Measurements from ENCODE around the gene CACNA2D2. TPM values are rescaled to one million over a fixed set of nuclear protein-coding genes. Genes with fewer than 3 reads are reported as not detected.

CACNA2D2 gene
- total and polyA plus RNA-seq, 2 of the 13 experiments (the other 11 are each of a cell fraction or from before 2014, with no cell fraction given): not detected

GRCh38 chr3:50337175-50337861, 166.1 kb downstream of the CACNA2D2 start (continued):
- peak; percentile 69 for TF ChIP-seq ZNF574 (CRISPR knock-in tag; IDR thresholded peaks at IDR 0.05)
- TF ChIP-seq ZNF576 (CRISPR knock-in tag; IDR thresholded peaks at IDR 0.05): 0 out of 2 replicates have a peak, but pooled peaks have one; percentile 25
- TF ChIP-seq MEIS2 (CRISPR knock-in tag; IDR thresholded peaks at IDR 0.05): peak; percentile 86; the same call in 1 of the 2 replicates
- TF ChIP-seq, protein P1, sequence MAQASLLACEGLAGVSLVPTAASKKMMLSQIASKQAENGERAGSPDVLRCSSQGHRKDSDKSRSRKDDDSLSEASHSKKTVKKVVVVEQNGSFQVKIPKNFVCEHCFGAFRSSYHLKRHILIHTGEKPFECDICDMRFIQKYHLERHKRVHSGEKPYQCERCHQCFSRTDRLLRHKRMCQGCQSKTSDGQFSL (CRISPR knock-in tag; IDR thresholded peaks at IDR 0.05): no peak
- peak; percentile 83; the same call in 1 of the 2 replicates for TF ChIP-seq BRD4 (CRISPR knock-in tag; IDR thresholded peaks at IDR 0.05)
- TF ChIP-seq, protein P2, sequence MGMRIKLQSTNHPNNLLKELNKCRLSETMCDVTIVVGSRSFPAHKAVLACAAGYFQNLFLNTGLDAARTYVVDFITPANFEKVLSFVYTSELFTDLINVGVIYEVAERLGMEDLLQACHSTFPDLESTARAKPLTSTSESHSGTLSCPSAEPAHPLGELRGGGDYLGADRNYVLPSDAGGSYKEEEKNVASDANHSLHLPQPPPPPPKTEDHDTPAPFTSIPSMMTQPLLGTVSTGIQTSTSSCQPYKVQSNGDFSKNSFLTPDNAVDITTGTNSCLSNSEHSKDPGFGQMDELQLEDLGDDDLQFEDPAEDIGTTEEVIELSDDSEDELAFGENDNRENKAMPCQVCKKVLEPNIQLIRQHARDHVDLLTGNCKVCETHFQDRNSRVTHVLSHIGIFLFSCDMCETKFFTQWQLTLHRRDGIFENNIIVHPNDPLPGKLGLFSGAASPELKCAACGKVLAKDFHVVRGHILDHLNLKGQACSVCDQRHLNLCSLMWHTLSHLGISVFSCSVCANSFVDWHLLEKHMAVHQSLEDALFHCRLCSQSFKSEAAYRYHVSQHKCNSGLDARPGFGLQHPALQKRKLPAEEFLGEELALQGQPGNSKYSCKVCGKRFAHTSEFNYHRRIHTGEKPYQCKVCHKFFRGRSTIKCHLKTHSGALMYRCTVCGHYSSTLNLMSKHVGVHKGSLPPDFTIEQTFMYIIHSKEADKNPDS (CRISPR knock-in tag; IDR thresholded peaks at IDR 0.05): peak; percentile 80; the same call in 1 of the 2 replicates
- TF ChIP-seq ZNF281 (CRISPR knock-in tag; IDR thresholded peaks at IDR 0.05; ENCODE audit: borderline replicate concordance): no peak
- no peak for TF ChIP-seq DPF2 (CRISPR knock-in tag; IDR thresholded peaks at IDR 0.05; ENCODE audit: borderline replicate concordance, low read depth)
- 0 out of 2 replicates have a peak, but pooled peaks have one; percentile 37 for TF ChIP-seq NKX3-1 (CRISPR knock-in tag; IDR thresholded peaks at IDR 0.05)
- TF ChIP-seq ZNF513 (CRISPR knock-in tag; conservative IDR thresholded peaks at IDR 0.05): no peak
- no peak for TF ChIP-seq ZNF816 (CRISPR knock-in tag; IDR thresholded peaks at IDR 0.05; ENCODE audit: borderline replicate concordance)
- peak; percentile 80; the same call in 1 of the 2 replicates for TF ChIP-seq BATF2 (CRISPR knock-in tag; IDR thresholded peaks at IDR 0.05)
- peak; percentile 77 for TF ChIP-seq ZFP36L1 (CRISPR knock-in tag; IDR thresholded peaks at IDR 0.05)
- TF ChIP-seq CBX1 (IDR thresholded peaks at IDR 0.05; ENCODE audit: low read depth): no peak
- no peak for TF ChIP-seq SETDB1 (CRISPR knock-in tag; IDR thresholded peaks at IDR 0.05; ENCODE audit: borderline replicate concordance)
- TF ChIP-seq POLR2AphosphoS5 (IDR thresholded peaks at IDR 0.05; ENCODE audit: low read depth, low read length): peak; percentile 73
- no peak for TF ChIP-seq ZNF382 (CRISPR knock-in tag; IDR thresholded peaks at IDR 0.05; ENCODE audit: borderline replicate concordance)
- no peak; the same call in 1 of the 2 replicates for TF ChIP-seq ZNF33B (CRISPR knock-in tag; IDR thresholded peaks at IDR 0.05)

All from HepG2 (cell line).